Stimulated activated CD4-positive, alpha-beta T cell treated with anti-CD3 and anti-CD28 coated beads, Interleukin-4, amount 100 ng/mL, for 48 hours (primary cell): ENCODE measurements around the gene ZFAND3.
A peak's percentile ranks its signal among the peaks of the same experiment; 100 is the strongest.
"Not testable (repeated sequence)": the region's sequence is repeated elsewhere in the genome, so short reads cannot be mapped to it uniquely, and the experiment has no call there.

ENCODE experiments used
- DNase-seq, 2 donors: peaks; one replicate each; pipeline ENCODE4 v3.0.0-alpha.2; 2020; ENCODE audit warnings: low read depth in 2 of 2

ZFAND3 gene

GRCh38 chr6:37865504-37865903 lies 46.0 kb downstream of the ZFAND3 start:
- DNase-seq: no peak

GRCh38 chr6:37866590-37867507 lies 47.3 kb downstream of the ZFAND3 start:
- DNase-seq: no peak

GRCh38 chr6:37867756-37868446 lies 48.4 kb downstream of the ZFAND3 start:
- no peak for DNase-seq

- peak in 1 of 2 donors; percentile 7 for DNase-seq
Measured at GRCh38 chr6:37868447-37868825, 48.9 kb downstream of the ZFAND3 start.

GRCh38 chr6:37871616-37872372 lies 52.3 kb downstream of the ZFAND3 start:
- DNase-seq: no peak

- no peak for DNase-seq
Measured at GRCh38 chr6:37872373-37872745, 52.8 kb downstream of the ZFAND3 start.

- DNase-seq: no peak
Measured at GRCh38 chr6:37874726-37875125, 55.2 kb downstream of the ZFAND3 start.

- no peak for DNase-seq
Measured at GRCh38 chr6:37875561-37876309, 56.2 kb downstream of the ZFAND3 start.

- no peak for DNase-seq
Measured at GRCh38 chr6:37876843-37877242, 57.3 kb downstream of the ZFAND3 start.

GRCh38 chr6:37877373-37878149 lies 58.0 kb downstream of the ZFAND3 start:
- DNase-seq: no peak

- DNase-seq: no peak
Measured at GRCh38 chr6:37878150-37878710, 58.7 kb downstream of the ZFAND3 start.

- DNase-seq: not testable (repeated sequence)
Measured at GRCh38 chr6:37880602-37881001, 61.1 kb downstream of the ZFAND3 start.

GRCh38 chr6:37882292-37882691 lies 62.8 kb downstream of the ZFAND3 start:
- no peak for DNase-seq

- DNase-seq: no peak
Measured at GRCh38 chr6:37882724-37883413, 63.3 kb downstream of the ZFAND3 start.

GRCh38 chr6:37884548-37884947 lies 65.0 kb downstream of the ZFAND3 start:
- no peak for DNase-seq

- DNase-seq: no peak
Measured at GRCh38 chr6:37889051-37889450, 69.5 kb downstream of the ZFAND3 start.

- DNase-seq: no peak
Measured at GRCh38 chr6:37889486-37889885, 70.0 kb downstream of the ZFAND3 start.

- DNase-seq: no peak
Measured at GRCh38 chr6:37891072-37891471, 71.5 kb downstream of the ZFAND3 start.

- no peak for DNase-seq
Measured at GRCh38 chr6:37893257-37893656, 73.7 kb downstream of the ZFAND3 start.

GRCh38 chr6:37893734-37894133 lies 74.2 kb downstream of the ZFAND3 start:
- DNase-seq: not testable (repeated sequence)
